SK-N-SH (cell line): ENCODE results near the gene IFT20. TPM values are rescaled to one million over a fixed set of nuclear protein-coding genes. Genes with fewer than 3 reads are reported as not detected.

ENCODE experiments used
- CTCF ChIA-PET: fragments of 300-600, 350-600 bp; formaldehyde crosslinking; extraction: SDS; loops from one replicate; lab custom pipeline; 2021; lab: Yijun Ruan, JAX
- POLR2A ChIA-PET: fragments of 350-600 bp; sonication (Branson Sonifier 250); formaldehyde crosslinking; extraction: SDS; loops from one replicate; lab custom pipeline; 2020; ENCODE audit warnings: antibody characterized with exemption, inconsistent platforms; lab: Yijun Ruan, JAX
- DNase-seq: peaks from one replicate; pipeline ENCODE4 v3.0.0; 2012
- H2AFZ ChIP-seq: fragments of 200-600 bp; sonication (generic); 2 replicates; pipeline ENCODE4 v1.8.1; 2016; ENCODE audit warnings: antibody characterized with exemption, mild to moderate bottlenecking, low read depth
- H3F3A ChIP-seq: fragments of 200-600 bp; sonication (generic); replicated peaks from 2 replicates; pipeline ENCODE3; 2016; ENCODE audit warnings: antibody characterized with exemption, mild to moderate bottlenecking; ENCODE audit not compliant: insufficient read depth
- H3K27ac ChIP-seq, 2 experiments: fragments of 200-500 bp in 1 of 2; fragments of 200-600 bp in 1 of 2; sonication (Bioruptor generic) in 1 of 2; sonication (generic), shearing (Covaris generic) in 1 of 2; 2 replicates each; pipeline versions ENCODE4 v1.5.1 to v1.6.1; 2014 to 2016; ENCODE audit warnings: low read depth in 2 of 2, inconsistent platforms in 1 of 2, low read length in 1 of 2, mild to moderate bottlenecking in 1 of 2, mixed read lengths in 1 of 2
- H3K27me3 ChIP-seq: fragments of 200-600 bp; sonication (generic), shearing (Covaris generic); 2 replicates; pipeline ENCODE4 v1.6.1; 2016; ENCODE audit warnings: mixed run types; ENCODE audit not compliant: insufficient read depth
- H3K36me3 ChIP-seq, 2 experiments: fragments of 200-500 bp in 1 of 2; fragments of 200-600 bp in 1 of 2; sonication (Bioruptor generic) in 1 of 2; sonication (generic) in 1 of 2; replicated peaks in 1 of 2; 2 replicates each; pipeline versions ENCODE3 to v1.5.1; 2014 to 2016; ENCODE audit warnings: low read length in 1 of 2, mild to moderate bottlenecking in 1 of 2; ENCODE audit not compliant: insufficient read depth in 2 of 2, control insufficient read depth in 1 of 2
- H3K4me1 ChIP-seq, 2 experiments: fragments of 200-500 bp in 1 of 2; fragments of 200-600 bp in 1 of 2; sonication (Bioruptor generic) in 1 of 2; sonication (generic), shearing (Covaris generic) in 1 of 2; 2 replicates each; pipeline versions ENCODE4 v1.5.1 to v1.6.1; 2014 to 2016; ENCODE audit warnings: low read depth in 1 of 2, low read length in 1 of 2, mixed run types in 1 of 2; ENCODE audit not compliant: insufficient read depth in 2 of 2, control insufficient read depth in 1 of 2
- H3K4me2 ChIP-seq: fragments of 200-600 bp; sonication (generic), shearing (Covaris generic); 2 replicates; pipeline ENCODE4 v1.6.1; 2017; ENCODE audit warnings: mixed run types
- H3K4me3 ChIP-seq, 2 experiments: fragments of 200-500 bp in 1 of 2; fragments of 200-600 bp in 1 of 2; sonication (Bioruptor generic) in 1 of 2; sonication (generic), shearing (Covaris generic) in 1 of 2; 2 replicates each; pipeline versions ENCODE4 v1.5.1 to v1.8.1; 2014 to 2016; ENCODE audit warnings: low read depth in 2 of 2, inconsistent platforms in 1 of 2, low read length in 1 of 2, mild to moderate bottlenecking in 1 of 2, mixed read lengths in 1 of 2, moderate library complexity in 1 of 2
- H3K79me2 ChIP-seq: fragments of 200-600 bp; sonication (generic); 2 replicates; pipeline ENCODE4 v1.8.1; 2017; ENCODE audit warnings: mild to moderate bottlenecking; ENCODE audit not compliant: insufficient read depth
- H3K9ac ChIP-seq: fragments of 200-600 bp; sonication (generic); 2 replicates; pipeline ENCODE4 v1.6.1; 2017; ENCODE audit warnings: mixed run types
- H3K9me2 ChIP-seq: fragments of 200-600 bp; sonication (generic); 2 replicates; pipeline ENCODE4 v1.6.1; 2017; ENCODE audit warnings: mixed run types
- H3K9me3 ChIP-seq: fragments of 200-600 bp; sonication (generic); 2 replicates; pipeline ENCODE4 v1.6.1; 2017; ENCODE audit warnings: mixed run types, mild to moderate bottlenecking, moderate library complexity
- H4K20me1 ChIP-seq: fragments of 200-600 bp; sonication (generic); 2 replicates; pipeline ENCODE4 v1.6.1; 2017; ENCODE audit warnings: mild to moderate bottlenecking, mixed run types; ENCODE audit not compliant: insufficient read depth
- EP300 ChIP-seq, 2 experiments: IDR thresholded peaks; 2 replicates each; pipeline versions ENCODE4 v1.4.0 to v1.6.1; 2012; ENCODE audit warnings: borderline replicate concordance in 1 of 2, low read depth in 1 of 2, low read length in 1 of 2
- FOSL2 ChIP-seq: IDR thresholded peaks from 2 replicates; pipeline ENCODE4 v1.4.0; 2012; ENCODE audit warnings: low read depth, mild to moderate bottlenecking, moderate library complexity, borderline replicate concordance
- FOXJ3 ChIP-seq: sonication (generic); formaldehyde crosslinking; IDR thresholded peaks from 2 replicates; pipeline ENCODE4 v1.5.1; 2020; ENCODE audit warnings: mild to moderate bottlenecking, missing genetic modification reagents
- IRF3 ChIP-seq: fragments of 150-350 bp; IDR thresholded peaks from 2 replicates; pipeline ENCODE4 v1.6.1; 2016; ENCODE audit warnings: mild to moderate bottlenecking, low read depth, low read length
- JUND ChIP-seq: IDR thresholded peaks from 2 replicates; pipeline ENCODE4 v1.4.0; 2012
- MEF2A ChIP-seq: IDR thresholded peaks from 2 replicates; pipeline ENCODE4 v1.4.0; 2012; ENCODE audit warnings: low read depth, borderline replicate concordance
- NFIC ChIP-seq: IDR thresholded peaks from 2 replicates; pipeline ENCODE4 v1.4.0; 2012; ENCODE audit warnings: borderline replicate concordance
- PBX3 ChIP-seq: IDR thresholded peaks from 2 replicates; pipeline ENCODE4; 2012
- RCOR1 ChIP-seq: fragments of 150-350 bp; IDR thresholded peaks from 2 replicates; pipeline ENCODE4 v1.6.1; 2017; ENCODE audit warnings: antibody characterized with exemption, low read length
- REST ChIP-seq: IDR thresholded peaks from 2 replicates; pipeline ENCODE4 v1.6.1; 2012; ENCODE audit warnings: mild to moderate bottlenecking, low read depth, low read length, moderate library complexity
- RFX5 ChIP-seq: IDR thresholded peaks from 2 replicates; pipeline ENCODE4 v1.6.1; 2012; ENCODE audit warnings: mild to moderate bottlenecking, improper control_type of control experiment, low read length
- USF1 ChIP-seq: IDR thresholded peaks from 2 replicates; pipeline ENCODE4 v1.4.0; 2012; ENCODE audit warnings: low read depth, borderline replicate concordance
- YY1 ChIP-seq: IDR thresholded peaks from 2 replicates; pipeline ENCODE4 v1.4.0; 2012; ENCODE audit warnings: low read depth, mild to moderate bottlenecking
- WGBS: methylation state at CpG from one replicate; pipeline ENCODE4 v1.1.6; 2017; ENCODE audit warnings: low lambda C conversion rate; 5-methylcytosine and 5-hydroxymethylcytosine counted together
- polyA plus RNA-seq, 3 experiments: library from polyadenylated mRNA; depleted of rRNA; stranded (reverse); fragments of >200 nt; gene quantifications; 2 replicates each; pipeline ENCODE4 v1.2.3, GENCODE V29; 2012

IFT20 gene
- polyA plus RNA-seq, 1 of the 3 experiments (the other 2 are of a cell fraction): 75.6 TPM

- Histone ChIP-seq H3K36me3 (peaks cover 25 to 50% of the 10 kb centered on the region in 2 experiments), H4K20me1 (peaks cover 6% of the 10 kb centered on the region; the same call in 1 of the 2 replicates), H3K4me2 (no peak overlapping the region), H3K79me2 (peaks cover 42% of the 10 kb centered on the region), H3K9me2 (no peaks in the 10 kb centered on the region), H3F3A (peaks cover 4% of the 10 kb centered on the region), H3K27ac (no peak overlapping the region), H3K9me3 (no peaks in the 10 kb centered on the region), H3K4me1 (peaks cover 9 to 11% of the 10 kb centered on the region in 2 experiments; a peak in 2 of 4 replicates), H3K27me3 (no peaks in the 10 kb centered on the region), H3K4me3 (no peak overlapping the region), H3K9ac (no peak overlapping the region), H2AFZ (no peak overlapping the region)
- whole genome bisulfite sequencing: 100% methylated on average over 2 of the region's 5 CpGs
- CTCF ChIA-PET: interaction anchor here (0.7 to 1.5 kb wide), 4 partner anchors 8 to 24 kb away, joined by 3 to 7 read pairs (median 4); no protein-coding TSS in a partner anchor
- no peak for DNase-seq
- no peak for TF ChIP-seq RFX5
- no peak for TF ChIP-seq YY1
- TF ChIP-seq PBX3: no peak
- no peak for TF ChIP-seq IRF3
- no peak for TF ChIP-seq REST
- TF ChIP-seq NFIC: no peak
- no peak for TF ChIP-seq USF1
- no peak for TF ChIP-seq EP300 (IDR thresholded peaks at IDR 0.05; ENCODE audit: borderline replicate concordance in 1 of 2, low read depth in 1 of 2, low read length in 1 of 2)
- no peak for TF ChIP-seq MEF2A
- no peak for TF ChIP-seq FOSL2
- TF ChIP-seq FOXJ3: no peak
- no peak for TF ChIP-seq RCOR1
- TF ChIP-seq JUND: no peak
- POLR2A ChIA-PET: interaction anchor here (1.4 kb wide), 1 partner anchor 11 kb away, joined by 4 read pairs; no protein-coding TSS in a partner anchor
Measured at GRCh38 chr17:28330671-28331070, 4.6 kb downstream of the IFT20 start.
